Measurements from ENCODE around the gene DBET.
"Not testable (repeated sequence)": the region's sequence is repeated elsewhere in the genome, so short reads cannot be mapped to it uniquely, and the experiment has no call there.

DBET gene

DNA sequence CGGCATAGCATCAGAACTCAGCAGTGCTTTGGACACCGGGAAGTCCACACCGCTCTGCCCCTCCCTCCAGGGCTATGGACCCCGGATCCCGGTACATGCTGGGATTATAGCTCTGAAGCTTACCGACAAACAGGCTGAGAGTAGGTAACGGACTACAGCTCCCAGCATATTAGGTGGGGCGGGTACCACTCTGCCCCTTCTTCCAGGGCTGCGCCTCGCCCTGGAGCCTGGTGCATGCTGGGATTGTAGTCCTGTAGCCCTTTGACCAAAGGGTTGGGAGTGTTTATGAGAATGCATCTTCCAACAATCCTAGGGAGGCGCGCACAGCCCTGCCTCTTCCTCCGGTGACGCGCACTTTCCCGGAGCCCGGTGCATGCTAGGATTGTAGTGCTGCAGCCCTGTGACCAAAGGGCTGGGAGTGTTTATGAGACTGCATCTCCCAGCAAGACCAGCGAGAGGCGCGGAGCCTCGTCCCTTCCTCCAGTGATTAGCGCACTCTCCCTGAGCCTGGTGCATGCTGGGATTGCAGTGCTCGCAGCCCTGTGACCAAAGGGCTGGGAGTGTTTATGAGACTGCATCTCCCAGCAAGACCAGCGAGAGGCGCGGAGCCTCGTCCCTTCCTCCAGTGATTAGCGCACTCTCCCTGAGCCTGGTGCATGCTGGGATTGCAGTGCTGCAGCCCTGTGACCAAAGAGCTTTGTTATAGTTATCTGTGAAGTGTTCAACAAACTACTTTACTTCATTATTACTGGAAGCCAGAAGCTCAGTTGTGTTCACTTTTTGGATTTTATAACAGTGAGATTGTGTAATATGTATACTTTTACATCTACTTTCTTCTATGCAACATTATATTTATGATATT, 14.7 kb upstream of the DBET start:
- not testable (repeated sequence) for DNase-seq (ENCODE audit: low spot score)

DNA sequence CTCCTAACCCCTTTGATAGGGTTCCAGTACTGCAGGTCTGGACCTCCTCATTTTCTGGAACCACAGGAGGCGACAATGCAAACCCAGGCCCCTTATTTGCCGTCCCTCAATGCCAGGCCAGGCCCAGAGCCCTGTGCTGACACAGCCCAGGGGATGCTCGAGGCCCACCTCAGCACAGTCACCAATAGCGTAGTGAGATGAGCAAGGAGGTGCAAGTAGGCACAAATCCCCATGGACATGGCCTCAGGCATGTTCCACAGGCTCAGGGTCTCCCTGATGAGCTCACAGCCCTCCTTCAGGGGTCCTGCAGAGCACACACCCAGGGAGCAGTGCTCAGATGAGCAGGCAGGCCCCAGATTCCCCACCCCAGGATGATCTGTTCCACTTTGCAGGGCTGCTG, 5.3 kb upstream of the DBET start:
- DNase-seq (ENCODE audit: low spot score): not testable (repeated sequence)

DNA sequence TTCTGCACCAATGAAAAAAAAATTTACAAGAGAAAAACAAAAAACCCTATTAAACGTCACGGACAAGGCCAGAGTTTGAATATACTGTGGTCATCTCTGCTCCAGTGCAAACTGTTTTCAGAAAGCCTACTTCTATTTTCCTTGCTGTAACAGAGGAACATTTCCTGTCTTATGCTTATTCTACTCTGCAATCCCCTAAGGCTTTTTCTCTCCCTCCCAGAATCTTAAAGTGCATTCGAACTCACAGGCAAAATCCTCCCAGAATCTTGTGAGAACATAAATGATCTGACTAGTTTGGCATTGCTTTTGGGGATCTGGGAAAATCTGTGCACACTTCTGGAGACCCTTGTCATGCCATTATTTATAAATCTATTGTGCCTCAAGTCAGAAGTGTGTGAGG, 503 bp downstream of the DBET start:
- not testable (repeated sequence) for DNase-seq (ENCODE audit: low spot score)

DNA sequence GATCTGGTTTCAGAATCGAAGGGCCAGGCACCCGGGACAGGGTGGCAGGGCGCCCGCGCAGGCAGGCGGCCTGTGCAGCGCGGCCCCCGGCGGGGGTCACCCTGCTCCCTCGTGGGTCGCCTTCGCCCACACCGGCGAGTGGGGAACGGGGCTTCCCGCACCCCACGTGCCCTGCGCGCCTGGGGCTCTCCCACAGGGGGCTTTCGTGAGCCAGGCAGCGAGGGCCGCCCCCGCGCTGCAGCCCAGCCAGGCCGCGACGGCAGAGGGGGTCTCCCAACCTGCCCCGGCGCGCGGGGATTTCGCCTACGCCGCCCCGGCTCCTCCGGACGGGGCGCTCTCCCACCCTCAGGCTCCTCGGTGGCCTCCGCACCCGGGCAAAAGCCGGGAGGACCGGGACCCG, 4.0 kb downstream of the DBET start:
- not testable (repeated sequence) for DNase-seq (ENCODE audit: low spot score)

GRCh38 chr4:190093052-190093451, 28.8 kb downstream of the DBET start:
- not testable (repeated sequence) for DNase-seq (ENCODE audit: low spot score)

- DNase-seq (ENCODE audit: low spot score): not testable (repeated sequence)
These were observed 29.7 kb downstream of the DBET start for GRCh38 chr4:190094031-190094430.

- DNase-seq (ENCODE audit: low spot score): not testable (repeated sequence)
These were observed 31.0 kb downstream of the DBET start for GRCh38 chr4:190095335-190095734.

- not testable (repeated sequence) for DNase-seq (ENCODE audit: low spot score)
These were observed 35.3 kb downstream of the DBET start for GRCh38 chr4:190099605-190100004.

DNA sequence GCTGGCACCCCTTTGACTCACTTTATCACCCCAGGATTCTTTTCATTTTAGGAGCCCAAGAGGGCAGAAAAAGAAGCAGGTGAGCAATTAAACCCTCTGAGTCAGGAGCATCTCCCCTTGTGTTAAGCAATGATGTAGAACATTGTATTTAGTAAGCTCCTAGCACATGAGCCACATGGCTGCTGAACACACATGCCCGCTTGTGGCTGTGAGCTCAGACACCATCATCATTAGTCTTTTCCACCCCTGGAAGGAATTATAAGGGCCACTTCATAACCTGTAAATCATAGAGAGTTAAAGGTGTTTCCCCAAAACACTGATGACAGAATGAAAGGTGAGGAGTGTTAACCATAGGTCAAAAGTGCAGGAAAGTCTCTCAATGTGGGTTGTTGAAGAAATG, 37.2 kb downstream of the DBET start:
- not testable (repeated sequence) for DNase-seq (ENCODE audit: low spot score)

- not testable (repeated sequence) for DNase-seq (ENCODE audit: low spot score)
These were observed 41.9 kb downstream of the DBET start for GRCh38 chr4:190106191-190106590.

DNA sequence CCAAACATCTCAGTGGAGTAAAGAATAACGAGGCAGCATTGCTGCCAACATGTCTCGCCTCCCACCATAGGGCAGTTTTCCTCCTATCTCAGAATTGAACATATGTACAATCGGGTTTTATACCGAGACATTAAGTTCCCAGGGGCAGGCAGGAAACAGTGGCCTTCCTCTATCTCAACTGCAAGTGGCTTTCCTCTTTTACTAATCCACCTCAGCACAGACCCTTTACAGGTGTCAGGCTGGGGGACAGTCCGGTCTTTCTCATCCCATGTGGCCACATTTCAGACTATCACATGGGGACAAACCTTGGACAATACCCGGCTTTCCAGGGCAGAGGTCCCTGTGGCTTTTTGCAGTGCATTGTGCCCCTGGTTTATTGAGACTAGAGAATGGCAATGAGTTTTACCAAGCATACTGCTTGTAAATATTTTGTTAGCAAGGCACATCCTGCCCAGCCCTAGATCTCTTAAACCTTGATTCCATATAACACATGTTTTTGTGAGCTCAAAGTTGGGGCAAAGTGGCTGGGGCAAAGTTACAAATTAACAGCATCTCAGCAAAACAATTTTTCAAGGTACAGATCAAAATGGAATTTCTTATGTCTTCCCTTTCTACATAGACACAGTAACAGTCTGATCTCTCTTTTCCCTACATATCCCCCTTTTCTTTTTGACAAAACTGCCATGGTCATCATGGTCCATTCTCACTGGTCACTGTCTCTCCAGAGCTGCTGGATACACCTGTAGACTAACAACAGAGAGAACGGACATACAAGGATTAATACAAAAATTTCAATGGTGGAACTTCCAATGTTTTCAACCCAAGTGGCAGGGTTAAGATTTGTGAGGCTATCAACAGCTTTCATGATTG, 42.5 kb downstream of the DBET start:
- not testable (repeated sequence) for DNase-seq (ENCODE audit: low spot score)

GRCh38 chr4:190107766-190108485, 43.6 kb downstream of the DBET start:
- not testable (repeated sequence) for DNase-seq (ENCODE audit: low spot score)

DNA sequence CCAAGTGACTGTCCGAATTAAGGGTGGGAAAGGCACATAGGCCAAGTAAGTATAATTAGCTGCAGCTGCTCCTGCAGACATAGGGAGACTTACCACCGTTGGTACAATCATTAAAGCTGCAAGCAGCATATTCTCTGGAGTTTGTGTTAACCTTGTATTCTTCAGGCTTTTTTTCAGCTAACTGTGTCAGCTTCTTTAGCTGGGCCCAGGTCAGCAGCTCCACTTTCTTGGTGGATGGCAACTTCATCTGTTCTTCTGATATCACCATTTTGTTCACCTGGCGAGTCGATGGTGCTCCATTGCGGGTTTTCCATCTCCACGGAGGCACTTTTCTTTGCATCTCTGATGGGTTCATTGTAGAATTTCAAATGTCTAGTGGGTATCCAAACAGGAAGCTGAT, 44.5 kb downstream of the DBET start:
- DNase-seq (ENCODE audit: low spot score): not testable (repeated sequence)

- DNase-seq (ENCODE audit: low spot score): not testable (repeated sequence)
These were observed 45.2 kb downstream of the DBET start for GRCh38 chr4:190109390-190110011.

DNA sequence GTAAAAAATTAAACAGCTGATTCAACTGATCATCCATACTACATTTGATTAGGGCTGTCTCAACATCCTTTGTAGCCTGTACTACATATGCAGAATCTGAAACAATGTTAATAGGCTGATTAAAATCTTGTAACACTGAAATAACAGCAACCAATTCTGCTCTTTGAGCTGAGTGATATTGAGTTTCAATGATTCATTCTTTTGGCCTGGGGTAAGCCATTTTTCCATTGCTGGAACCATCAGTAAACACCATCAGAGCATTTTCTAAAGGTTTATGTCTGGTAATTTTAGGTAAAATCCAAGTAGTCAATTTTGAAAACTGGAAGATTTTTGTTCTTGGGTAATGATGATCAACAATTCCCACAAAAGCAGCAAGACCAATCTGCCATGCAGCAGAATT, 45.7 kb downstream of the DBET start:
- DNase-seq (ENCODE audit: low spot score): not testable (repeated sequence)

- not testable (repeated sequence) for DNase-seq (ENCODE audit: low spot score)
These were observed 46.4 kb downstream of the DBET start for GRCh38 chr4:190110570-190111295.

GRCh38 chr4:190112879-190113278, 48.6 kb downstream of the DBET start:
- not testable (repeated sequence) for DNase-seq (ENCODE audit: low spot score)

DNA sequence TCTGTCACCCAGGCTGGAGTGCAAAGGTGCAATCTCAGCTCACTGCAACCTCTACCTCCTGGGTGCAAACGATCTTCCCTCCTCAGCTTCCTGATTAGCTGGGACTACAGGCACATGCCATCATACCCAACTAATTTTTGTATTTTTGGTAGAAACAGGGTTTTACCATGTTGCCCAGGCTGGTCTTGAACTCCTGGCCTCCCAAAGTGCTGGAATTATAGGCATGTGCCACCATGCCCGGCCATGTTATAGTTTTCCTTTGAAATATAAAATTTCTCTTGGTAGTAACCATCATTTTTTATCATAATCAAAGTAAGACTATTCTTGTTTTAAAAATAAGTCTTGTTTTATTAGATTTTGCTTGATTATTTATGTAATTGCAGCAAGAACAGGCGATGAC, 50.7 kb downstream of the DBET start:
- DNase-seq (ENCODE audit: low spot score): not testable (repeated sequence)

Measured in HuH-7 (cell line).